Effector memory CD4-positive, alpha-beta T cell (primary cell): ENCODE data around the gene N4BP3.
"Not testable (repeated sequence)": the region's sequence is repeated elsewhere in the genome, so short reads cannot be mapped to it uniquely, and the experiment has no call there.

Source experiments
- DNase-seq, 3 donors: peaks; one replicate each; pipeline ENCODE4 v3.0.0-alpha.2; 2020
- H3K27ac ChIP-seq: 2 replicates; pipeline ENCODE4 v1.7.0; 2013; ENCODE audit warnings: mild to moderate bottlenecking, low read length, moderate library complexity; ENCODE audit not compliant: insufficient read depth, poor library complexity, severe bottlenecking
- H3K27me3 ChIP-seq: replicated peaks from 2 replicates; pipeline ENCODE4 v1.7.0; 2013; ENCODE audit warnings: mild to moderate bottlenecking, low read length; ENCODE audit not compliant: insufficient read depth, control insufficient read depth, poor library complexity, severe bottlenecking
- H3K36me3 ChIP-seq: 2 replicates; pipeline ENCODE4 v1.7.0; 2013; ENCODE audit warnings: mild to moderate bottlenecking, low read length, moderate library complexity; ENCODE audit not compliant: control insufficient read depth, insufficient read depth
- H3K4me1 ChIP-seq: 2 replicates; pipeline ENCODE4 v1.7.0; 2013; ENCODE audit warnings: low read length, mild to moderate bottlenecking; ENCODE audit not compliant: control insufficient read depth, insufficient read depth, poor library complexity, severe bottlenecking
- H3K4me3 ChIP-seq: 2 replicates; pipeline ENCODE4 v1.7.0; 2013; ENCODE audit warnings: low read length, low read depth, mild to moderate bottlenecking; ENCODE audit not compliant: insufficient read depth, poor library complexity, severe bottlenecking
- H3K9me3 ChIP-seq: 2 replicates; pipeline ENCODE4 v1.7.0; 2013; ENCODE audit warnings: mild to moderate bottlenecking, low read length, moderate library complexity; ENCODE audit not compliant: control insufficient read depth

The N4BP3 gene

GRCh38 chr5:178120607-178121357 is 7.5 kb downstream of the N4BP3 start:
- Histone ChIP-seq H3K4me1 (peaks cover 29% of the 10 kb centered on the region), H3K27me3 (no peaks in the 10 kb centered on the region), H3K4me3 (peak overlapping the region; percentile 45), H3K36me3 (no peaks in the 10 kb centered on the region), H3K27ac (peak overlapping the region; percentile 42), H3K9me3 (no peaks in the 10 kb centered on the region)
- peak; percentile 64 to 75 (median 70) for DNase-seq

- H3K9me3 ChIP-seq = no peaks in the 10 kb centered on the region
- peak overlapping the region; percentile 42 for H3K27ac ChIP-seq
- no peaks in the 10 kb centered on the region for H3K36me3 ChIP-seq
- H3K4me1 ChIP-seq = peaks cover 21% of the 10 kb centered on the region
- H3K4me3 ChIP-seq = peak overlapping the region; percentile 45
- DNase-seq = no peak
- no peaks in the 10 kb centered on the region for H3K27me3 ChIP-seq
Measured at GRCh38 chr5:178121391-178122276, 8.3 kb downstream of the N4BP3 start.

- Histone ChIP-seq H3K9me3 (no peaks in the 10 kb centered on the region), H3K27me3 (no peaks in the 10 kb centered on the region), H3K4me1 (peaks cover 13% of the 10 kb centered on the region), H3K27ac (no peak overlapping the region), H3K4me3 (no peak overlapping the region), H3K36me3 (no peaks in the 10 kb centered on the region)
- DNase-seq = no peak
Measured at GRCh38 chr5:178122346-178122745, 9.0 kb downstream of the N4BP3 start.

DNA sequence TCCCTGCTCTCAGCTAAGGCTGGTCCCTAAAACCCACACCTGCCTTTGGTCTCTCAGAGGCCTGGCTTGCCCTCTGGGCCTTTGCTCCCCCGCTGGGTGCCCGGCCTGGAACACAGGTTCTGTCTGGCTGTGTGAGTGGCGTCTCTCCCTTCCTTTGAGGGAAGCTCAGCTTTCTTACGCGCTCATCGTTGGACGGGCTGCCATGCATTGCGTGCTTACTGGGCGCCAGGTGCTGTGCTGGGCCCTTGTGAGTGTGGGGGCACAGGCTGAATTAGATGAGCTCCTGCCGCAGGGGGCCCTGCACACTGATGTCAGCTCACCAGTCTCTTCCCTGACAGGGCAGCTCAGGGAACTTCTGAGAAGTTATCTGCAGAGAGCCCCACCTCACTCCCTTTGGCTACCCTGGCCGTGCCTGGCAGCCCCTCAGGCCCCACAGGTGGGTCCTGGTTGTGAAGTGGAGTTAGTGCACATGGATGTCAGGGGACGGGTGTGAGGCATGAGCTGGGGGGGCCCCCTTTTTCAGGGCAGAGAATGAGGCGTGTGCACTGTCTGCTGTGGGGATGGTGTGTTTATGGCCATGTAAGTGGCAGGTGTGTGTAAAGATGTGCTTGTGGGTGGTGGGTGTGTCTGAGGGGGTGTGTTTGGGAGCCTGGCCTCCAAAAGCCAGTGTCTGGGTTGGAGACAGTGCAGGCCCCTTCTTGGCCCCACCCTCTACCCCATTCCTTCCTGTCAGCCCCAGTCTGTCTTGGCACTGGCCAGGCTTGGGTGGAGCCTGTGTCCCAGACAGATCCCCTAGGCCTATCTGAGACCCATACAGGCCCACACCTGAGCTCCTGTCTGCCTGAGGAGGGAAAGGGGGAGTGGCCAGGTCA is 10.0 kb downstream of the N4BP3 start:
- peaks cover 12% of the 10 kb centered on the region for H3K4me1 ChIP-seq
- H3K27ac ChIP-seq = no peak overlapping the region
- no peak for DNase-seq
- no peaks in the 10 kb centered on the region for H3K36me3 ChIP-seq
- H3K4me3 ChIP-seq = no peak overlapping the region
- no peaks in the 10 kb centered on the region for H3K27me3 ChIP-seq
- H3K9me3 ChIP-seq = no peaks in the 10 kb centered on the region

DNA sequence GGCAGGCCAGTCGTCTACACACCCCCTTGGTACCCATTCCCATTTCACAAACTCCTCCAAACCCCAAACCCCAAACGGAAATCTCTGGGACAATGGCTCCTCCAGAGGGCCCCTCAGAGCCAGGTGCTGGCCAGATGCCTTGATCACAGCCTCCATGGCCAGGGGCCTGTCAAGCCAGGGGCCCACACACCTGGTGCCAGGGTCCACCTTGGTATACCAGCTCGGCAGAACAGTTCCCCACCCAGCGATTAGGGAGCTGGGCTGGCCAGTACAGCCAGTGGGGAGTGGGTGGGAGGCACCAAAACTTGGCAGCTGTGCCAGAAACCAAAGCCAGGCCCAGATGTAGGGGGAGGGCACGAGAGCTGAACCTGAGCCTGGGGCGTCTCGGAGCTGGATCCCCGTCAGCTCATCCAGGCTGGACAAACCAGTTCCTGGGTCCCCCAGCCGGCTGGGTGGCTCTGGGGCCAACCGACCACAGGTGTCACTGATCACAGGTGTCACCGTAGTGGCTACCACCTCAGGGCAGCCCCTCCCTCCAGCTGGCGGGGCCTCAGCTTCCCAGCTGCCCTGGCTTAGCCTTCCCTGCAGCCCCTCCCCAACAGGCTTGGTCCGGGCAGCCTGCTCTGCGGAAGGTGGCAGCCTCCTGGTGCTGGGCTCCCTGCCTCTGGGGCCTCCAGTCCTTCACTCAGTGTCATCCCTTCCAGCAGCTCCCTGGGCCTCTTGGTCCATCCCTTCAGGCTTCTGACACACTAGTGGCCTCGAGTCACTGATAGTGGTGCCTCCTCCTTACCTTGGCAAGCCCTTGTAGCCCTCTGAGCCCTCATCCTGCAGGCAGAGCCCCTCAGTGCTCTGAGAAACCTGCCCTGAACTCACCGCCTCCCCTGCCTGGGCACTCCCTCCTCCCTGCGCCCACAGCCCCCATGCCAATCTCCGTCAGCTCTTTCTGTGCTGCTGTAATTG is 10.9 kb downstream of the N4BP3 start:
- H3K9me3 ChIP-seq = no peaks in the 10 kb centered on the region
- H3K4me3 ChIP-seq = no peak overlapping the region
- H3K36me3 ChIP-seq = no peaks in the 10 kb centered on the region
- H3K27me3 ChIP-seq = no peaks in the 10 kb centered on the region
- H3K27ac ChIP-seq = no peak overlapping the region
- DNase-seq = no peak
- peaks cover 12% of the 10 kb centered on the region for H3K4me1 ChIP-seq

- H3K27me3 ChIP-seq = no peaks in the 10 kb centered on the region
- no peak overlapping the region for H3K4me3 ChIP-seq
- no peak for DNase-seq
- no peaks in the 10 kb centered on the region for H3K36me3 ChIP-seq
- H3K9me3 ChIP-seq = no peaks in the 10 kb centered on the region
- peaks cover 12% of the 10 kb centered on the region for H3K4me1 ChIP-seq
- H3K27ac ChIP-seq = no peak overlapping the region
Measured at GRCh38 chr5:178125253-178125906, 12.0 kb downstream of the N4BP3 start.

- H3K36me3 ChIP-seq = no peaks in the 10 kb centered on the region
- no peaks in the 10 kb centered on the region for H3K9me3 ChIP-seq
- H3K27me3 ChIP-seq = no peaks in the 10 kb centered on the region
- no peak overlapping the region for H3K4me3 ChIP-seq
- peaks cover 2% of the 10 kb centered on the region for H3K4me1 ChIP-seq
- H3K27ac ChIP-seq = no peak overlapping the region
- no peak for DNase-seq
Measured at GRCh38 chr5:178126556-178126955, 13.2 kb downstream of the N4BP3 start.

DNA sequence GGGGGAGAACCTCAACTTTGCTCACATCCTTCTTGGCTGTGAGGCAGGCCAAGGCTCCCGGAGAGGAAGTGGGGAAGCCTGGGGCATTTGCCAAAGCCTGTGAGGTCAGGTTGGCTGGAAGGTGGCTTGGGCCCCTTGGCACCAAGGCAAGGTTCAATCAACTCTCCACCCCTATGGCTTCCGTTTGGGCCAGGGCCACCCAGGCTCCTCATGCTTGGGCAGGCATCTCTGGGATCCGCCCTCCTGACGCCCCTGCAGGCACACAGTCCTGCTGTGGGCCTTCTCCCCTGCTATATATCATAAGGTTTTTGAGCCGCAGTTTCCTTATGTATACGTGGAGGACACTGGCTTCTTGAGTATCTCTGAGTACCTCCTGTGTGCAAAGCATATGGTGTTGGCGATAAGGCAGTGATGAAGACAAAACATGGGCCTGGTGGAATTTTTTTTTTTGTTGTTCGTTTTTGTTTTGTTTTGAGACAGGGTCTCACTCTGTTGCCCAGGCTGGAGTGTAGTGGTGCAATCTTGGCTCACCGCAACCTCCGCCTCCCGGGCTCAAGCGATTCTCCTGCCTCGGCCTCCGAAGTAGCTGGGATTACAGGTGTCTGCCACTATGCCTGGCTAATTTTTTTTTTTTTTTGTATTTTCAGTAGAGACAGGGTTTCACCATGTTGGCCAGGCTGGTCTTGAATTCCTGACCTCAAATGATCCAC is 14.1 kb downstream of the N4BP3 start:
- H3K27me3 ChIP-seq, H3K4me1 ChIP-seq, H3K27ac ChIP-seq, H3K4me3 ChIP-seq, H3K36me3 ChIP-seq, DNase-seq, H3K9me3 ChIP-seq: not testable (repeated sequence)
